ENCODE measurements around the gene UGT1A9.

The UGT1A9 gene

GRCh38 chr2:233778030-233778429, 106.3 kb downstream of the UGT1A9 start, which contains the start of gene MROH2A:
Gene MROH2A, plus strand, starts transcription at chr2:233778330. Its CDS starts 1,029 bp downstream, at chr2:233779359.
- TF ChIP-seq CTCF (conservative IDR thresholded peaks at IDR 0.05; ENCODE audit: low read length), result no peak

GRCh38 chr2:233779722-233780121, 108.0 kb downstream of the UGT1A9 start:
- no peak overlapping the region for H3K4me3 ChIP-seq (ENCODE audit: low read length)
- no peak for TF ChIP-seq CTCF (conservative IDR thresholded peaks at IDR 0.05; ENCODE audit: low read length)
- DNase-seq (ENCODE audit: low read depth), result no peak

More at GRCh38 chr2:233778030-233778429, 106.3 kb downstream of the UGT1A9 start, which contains the start of gene MROH2A:
- DNase-seq (ENCODE audit: low read depth), result no peak
- H3K4me3 ChIP-seq (ENCODE audit: low read length), result no peak within 1 kb of the TSS

- no peak for DNase-seq (ENCODE audit: low read depth)
- no peak for TF ChIP-seq CTCF (conservative IDR thresholded peaks at IDR 0.05; ENCODE audit: low read length)
- no peak overlapping the region for H3K4me3 ChIP-seq (ENCODE audit: low read length)
Measured at GRCh38 chr2:233780771-233781170, 109.1 kb downstream of the UGT1A9 start.

- H3K4me3 ChIP-seq (ENCODE audit: low read length), result no peak overlapping the region
- TF ChIP-seq CTCF (conservative IDR thresholded peaks at IDR 0.05; ENCODE audit: low read length), result no peak
- DNase-seq (ENCODE audit: low read depth), result no peak
Measured at GRCh38 chr2:233789554-233789953, 117.9 kb downstream of the UGT1A9 start.

- DNase-seq (ENCODE audit: low read depth), result no peak
- no peak for TF ChIP-seq CTCF (conservative IDR thresholded peaks at IDR 0.05; ENCODE audit: low read length)
- no peak overlapping the region for H3K4me3 ChIP-seq (ENCODE audit: low read length)
Measured at GRCh38 chr2:233791151-233791882, 119.6 kb downstream of the UGT1A9 start.

- no peak for DNase-seq (ENCODE audit: low read depth)
- H3K4me3 ChIP-seq (ENCODE audit: low read length), result no peak overlapping the region
- TF ChIP-seq CTCF (conservative IDR thresholded peaks at IDR 0.05; ENCODE audit: low read length), result no peak
Measured at GRCh38 chr2:233791883-233792329, 120.2 kb downstream of the UGT1A9 start.

GRCh38 chr2:233792720-233793119, 121.0 kb downstream of the UGT1A9 start:
- no peak overlapping the region for H3K4me3 ChIP-seq (ENCODE audit: low read length)
- TF ChIP-seq CTCF (conservative IDR thresholded peaks at IDR 0.05; ENCODE audit: low read length), result no peak
- no peak for DNase-seq (ENCODE audit: low read depth)
